ENCODE measurements around the gene DNAJC6. TPM values are rescaled to one million over a fixed set of nuclear protein-coding genes. Genes with fewer than 3 reads are reported as not detected.
"Not testable (repeated sequence)": the region's sequence is repeated elsewhere in the genome, so short reads cannot be mapped to it uniquely, and the experiment has no call there.

Gene DNAJC6
- total RNA-seq, 2 donors from 2014 or later, result 3.1 to 3.5 TPM

DNA sequence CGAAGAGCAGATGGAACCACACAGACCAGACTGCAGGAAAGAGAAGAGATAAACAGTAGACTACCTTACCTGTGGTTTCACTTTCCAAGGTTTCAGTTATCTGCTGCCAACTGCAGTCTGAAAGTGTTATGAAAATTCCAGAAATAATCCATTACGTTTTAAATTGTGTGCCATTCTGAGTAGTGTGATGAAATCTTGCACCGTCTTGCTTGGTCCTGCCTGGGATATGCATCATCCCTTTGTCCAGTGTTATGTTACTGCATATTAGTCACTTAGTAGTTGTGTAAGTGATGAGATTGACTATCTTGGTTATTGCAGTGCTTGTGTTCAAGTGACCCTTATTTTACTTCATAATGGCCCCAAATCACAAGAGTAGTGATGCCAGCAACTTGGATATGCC, 33.9 kb downstream of the DNAJC6 start:
- intact Hi-C loops (cut with DNase I), result no loop called here
- DNase-seq (ENCODE audit: low spot score), result no peak

DNA sequence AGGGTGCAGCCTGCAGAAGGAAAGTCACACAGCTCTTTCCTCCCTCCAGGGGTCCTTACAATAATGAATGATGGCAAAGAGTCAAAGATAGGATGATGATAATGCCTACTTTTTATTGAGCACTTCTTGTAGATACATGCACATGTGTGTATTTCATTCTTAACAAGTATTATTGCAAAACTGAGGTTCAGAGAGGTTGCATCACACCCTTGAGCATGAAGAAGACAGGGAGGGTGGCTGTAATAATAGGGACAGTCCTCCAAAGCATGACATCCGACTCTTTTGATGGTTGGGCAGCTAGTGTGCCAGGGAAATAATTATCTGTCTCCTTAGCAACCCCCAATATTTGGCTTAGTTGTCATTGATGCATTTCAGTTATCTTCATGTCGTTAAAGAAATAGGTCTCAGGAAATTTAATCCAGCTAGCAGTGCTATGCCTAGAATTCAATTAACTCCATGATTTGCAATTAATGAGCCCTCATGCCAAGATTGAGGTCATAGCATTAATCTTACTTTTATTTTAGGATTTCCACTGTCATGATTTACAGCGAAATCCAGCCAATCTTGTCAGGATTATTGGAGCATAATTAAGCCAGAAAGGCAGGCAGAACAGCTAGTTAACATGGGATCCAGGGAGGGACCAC, 35.0 kb downstream of the DNAJC6 start:
- no peak for DNase-seq (ENCODE audit: low spot score)
- intact Hi-C loops (cut with DNase I), result no loop called here

GRCh38 chr1:65346190-65346589, 36.8 kb downstream of the DNAJC6 start:
- intact Hi-C loops (cut with DNase I), result no loop called here
- DNase-seq (ENCODE audit: low spot score), result no peak

DNA sequence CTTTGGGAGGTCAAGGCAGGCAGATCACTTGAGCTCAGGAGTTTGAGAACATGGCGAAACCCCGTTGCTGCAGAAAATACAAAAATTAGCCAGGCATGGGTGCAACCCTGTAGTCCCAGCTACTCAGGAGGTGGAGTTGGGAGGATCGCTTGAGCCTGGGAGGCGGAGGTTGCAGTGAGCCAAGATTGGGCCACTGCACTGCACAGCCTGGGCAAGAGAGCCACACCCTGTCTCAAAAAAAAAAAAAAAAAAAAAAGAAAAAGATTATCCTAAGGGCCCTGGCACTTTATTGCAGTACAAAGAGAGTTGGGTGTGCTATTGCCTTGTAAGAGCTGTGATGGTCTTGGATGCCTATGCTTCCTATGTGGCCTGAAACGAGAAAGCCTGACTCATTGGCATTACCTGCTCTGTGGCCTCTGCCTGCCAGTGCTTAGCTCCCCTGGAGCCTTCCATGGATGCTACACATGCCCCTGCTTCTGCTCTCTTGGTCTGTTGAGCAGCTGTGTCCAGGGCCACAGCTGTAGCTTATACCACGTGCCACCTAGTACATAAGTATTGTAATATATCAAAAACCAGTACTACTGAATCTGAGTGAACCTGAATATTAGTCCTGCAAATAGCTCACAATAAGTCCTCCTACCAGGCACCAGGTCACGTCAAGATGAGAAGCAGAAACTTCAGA, 45.8 kb downstream of the DNAJC6 start:
- intact Hi-C loops (cut with DNase I), result no loop called here
- no peak for DNase-seq (ENCODE audit: low spot score)

GRCh38 chr1:65357291-65357960, 48.1 kb downstream of the DNAJC6 start:
- intact Hi-C loops (cut with DNase I), result no loop called here
- DNase-seq (ENCODE audit: low spot score), result no peak

DNA sequence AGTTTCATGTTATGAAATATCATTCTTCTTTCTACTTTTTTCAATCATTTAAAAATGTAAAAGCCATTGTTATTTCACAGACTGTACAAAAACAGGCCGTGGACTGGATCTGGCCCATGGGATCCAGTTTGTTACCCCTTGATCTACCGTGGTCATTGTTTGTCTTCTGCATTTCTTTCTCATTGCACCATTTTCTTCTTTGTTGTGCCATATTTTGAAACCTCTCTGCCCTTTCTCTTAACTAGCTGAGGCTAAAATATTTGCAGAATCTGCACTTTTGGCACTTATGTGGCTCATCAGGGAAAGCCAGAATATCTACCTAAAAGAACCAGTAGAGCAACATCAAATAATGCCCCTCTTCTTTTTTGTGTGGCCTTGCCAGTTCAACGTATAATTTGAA, 50.5 kb downstream of the DNAJC6 start:
- DNase-seq (ENCODE audit: low spot score), result no peak
- intact Hi-C loops (cut with DNase I), result loop anchor here in 1 of 2 donors (5.0 to 10.0 kb wide), 2 partner anchors 123 to 125 kb away; no protein-coding TSS in a partner anchor

DNA sequence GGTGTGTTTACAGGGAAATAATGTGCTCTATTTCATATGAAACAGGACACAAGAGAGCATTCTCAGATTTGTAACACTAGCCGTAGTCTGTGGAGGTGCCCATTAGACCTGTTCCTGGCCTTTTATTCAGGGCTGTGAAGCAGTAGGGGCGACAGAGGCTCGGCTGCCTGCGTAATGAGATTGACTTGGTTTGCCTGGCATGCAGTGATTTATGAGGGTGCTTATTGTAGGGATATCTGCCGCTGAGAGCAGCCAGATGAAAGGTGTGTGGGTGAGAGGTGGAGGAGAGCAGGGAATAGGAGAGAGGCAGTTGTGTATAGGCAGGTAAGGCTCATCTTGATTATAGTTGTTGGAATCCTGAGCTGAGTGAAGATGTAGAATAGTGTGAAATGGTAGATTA, 51.3 kb downstream of the DNAJC6 start:
- intact Hi-C loops (cut with DNase I), result loop anchor here in 1 of 2 donors (5.0 to 10.0 kb wide), 2 partner anchors 123 to 124 kb away; no protein-coding TSS in a partner anchor
- no peak for DNase-seq (ENCODE audit: low spot score)

- DNase-seq (ENCODE audit: low spot score), result no peak
- intact Hi-C loops (cut with DNase I), result loop anchor here in 1 of 2 donors (5.0 to 10.0 kb wide), 2 partner anchors 122 to 125 kb away; no protein-coding TSS in a partner anchor
These were observed 53.2 kb downstream of the DNAJC6 start for GRCh38 chr1:65362545-65362944.

DNA sequence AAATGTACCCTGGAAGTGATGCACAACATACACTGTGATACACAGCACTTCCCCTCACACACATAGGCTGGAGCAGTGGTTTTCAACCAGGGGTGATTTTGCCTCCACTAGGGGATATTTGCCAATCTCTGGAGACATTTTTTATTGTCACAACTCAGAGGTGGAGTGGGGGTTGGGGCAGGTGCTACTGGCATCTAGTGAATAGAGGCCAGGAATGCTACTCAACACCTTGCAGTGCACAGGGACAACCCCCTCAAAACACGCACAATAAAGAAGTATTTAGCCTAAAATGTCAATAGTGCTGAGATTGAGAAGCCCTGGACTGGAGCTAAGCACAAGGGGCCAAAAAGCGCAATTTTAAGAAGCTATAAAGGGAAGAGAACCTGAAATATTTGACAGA, 54.1 kb downstream of the DNAJC6 start:
- no peak for DNase-seq (ENCODE audit: low spot score)

GRCh38 chr1:65368403-65368802, 59.1 kb downstream of the DNAJC6 start:
- DNase-seq (ENCODE audit: low spot score), result no peak
- intact Hi-C loops (cut with DNase I), result loop anchor here in 1 of 2 donors (10.0 kb wide), 1 partner anchor 116 kb away; no protein-coding TSS in a partner anchor

More for the DNA sequence above, 54.1 kb downstream of the DNAJC6 start:
- intact Hi-C loops (cut with DNase I), result loop anchor here in 1 of 2 donors (5.0 to 10.0 kb wide), 2 partner anchors 121 to 126 kb away; no protein-coding TSS in a partner anchor

- DNase-seq (ENCODE audit: low spot score), result no peak
- intact Hi-C loops (cut with DNase I), result no loop called here
These were observed 62.2 kb downstream of the DNAJC6 start for GRCh38 chr1:65371544-65371943.

- intact Hi-C loops (cut with DNase I), result no loop called here
These were observed 63.2 kb downstream of the DNAJC6 start for GRCh38 chr1:65372557-65372956.

DNA sequence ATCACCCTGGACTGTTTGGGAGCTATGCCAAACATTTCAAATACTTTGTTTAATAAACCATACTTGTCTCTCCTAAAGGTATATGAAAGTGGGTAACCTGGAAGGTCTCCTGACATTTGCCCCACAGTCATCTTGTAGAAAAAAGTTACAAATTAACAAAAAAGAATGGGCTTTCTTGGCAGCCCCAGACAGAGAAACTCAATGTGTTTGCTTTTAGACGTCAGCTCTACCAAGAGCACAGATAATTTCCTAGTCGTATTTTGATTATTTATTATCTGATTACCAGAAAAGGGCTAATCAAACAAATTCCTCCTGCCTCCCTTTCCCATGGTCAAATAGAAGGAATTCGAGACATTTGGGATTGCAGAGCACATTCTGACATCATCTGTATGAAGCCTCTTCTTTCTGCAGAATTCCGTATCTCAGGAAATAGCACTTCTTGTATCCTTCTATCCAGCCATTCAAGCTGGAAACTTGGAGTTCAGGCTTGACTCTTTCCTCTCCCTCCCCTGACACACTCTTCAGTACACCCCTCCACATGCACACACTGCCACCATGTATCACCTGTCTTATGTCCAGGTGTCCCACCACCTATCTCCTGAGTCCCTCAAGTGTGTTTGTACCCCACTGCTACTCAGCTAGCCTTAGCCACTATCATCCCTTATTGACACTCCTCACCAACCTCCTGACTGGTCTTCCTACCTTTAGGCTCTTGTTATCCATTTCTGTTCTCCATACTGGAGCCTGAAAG, 68.3 kb downstream of the DNAJC6 start:
- no peak for DNase-seq (ENCODE audit: low spot score)

More at GRCh38 chr1:65372557-65372956, 63.2 kb downstream of the DNAJC6 start:
- no peak for DNase-seq (ENCODE audit: low spot score)

GRCh38 chr1:65378247-65378946, 69.1 kb downstream of the DNAJC6 start:
- intact Hi-C loops (cut with DNase I), result no loop called here
- no peak for DNase-seq (ENCODE audit: low spot score)

More for the DNA sequence above, 68.3 kb downstream of the DNAJC6 start:
- intact Hi-C loops (cut with DNase I), result no loop called here

DNA sequence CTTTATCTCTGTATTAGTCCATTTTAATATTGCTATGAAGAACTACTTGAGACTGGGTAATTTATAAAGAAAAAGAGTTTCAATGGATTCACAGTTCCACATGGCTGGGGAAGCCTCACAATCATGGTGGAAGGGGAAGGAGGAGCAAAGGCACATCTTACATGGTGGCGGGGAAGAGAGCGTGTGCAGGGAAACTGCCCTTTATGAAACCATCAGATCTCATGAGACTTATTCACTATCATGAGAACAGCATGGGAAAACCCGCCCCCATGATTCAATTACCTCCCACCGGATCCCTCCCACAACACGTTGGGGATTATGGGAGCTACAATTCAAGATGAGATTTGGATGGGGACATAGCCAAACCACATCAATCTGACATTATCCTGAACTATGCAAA, 75.1 kb downstream of the DNAJC6 start:
- DNase-seq (ENCODE audit: low spot score); intact Hi-C loops (cut with DNase I): not testable (repeated sequence)

- intact Hi-C loops (cut with DNase I), result no loop called here
- DNase-seq (ENCODE audit: low spot score), result no peak
These were observed 77.1 kb downstream of the DNAJC6 start for GRCh38 chr1:65386439-65386838.

DNA sequence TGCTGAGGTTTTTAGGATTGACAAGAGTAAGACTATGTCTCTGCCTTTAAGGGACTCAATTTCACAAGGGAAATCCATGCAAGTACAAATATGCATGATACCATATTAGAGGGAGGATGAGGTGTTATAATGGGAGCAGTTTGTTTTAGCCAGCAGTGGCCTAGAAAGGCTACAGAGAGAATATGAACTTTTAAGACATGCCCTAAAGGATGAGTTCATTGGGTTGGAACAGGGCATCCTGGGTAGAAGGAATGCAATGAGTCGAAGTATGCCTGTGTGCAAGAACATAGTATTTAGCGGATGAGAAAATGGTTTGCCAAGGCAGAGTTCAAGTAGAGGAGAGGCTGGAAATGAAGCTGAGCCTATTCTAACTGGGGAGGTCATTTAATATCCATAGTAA, 78.5 kb downstream of the DNAJC6 start:
- no peak for DNase-seq (ENCODE audit: low spot score)
- intact Hi-C loops (cut with DNase I), result no loop called here

DNA sequence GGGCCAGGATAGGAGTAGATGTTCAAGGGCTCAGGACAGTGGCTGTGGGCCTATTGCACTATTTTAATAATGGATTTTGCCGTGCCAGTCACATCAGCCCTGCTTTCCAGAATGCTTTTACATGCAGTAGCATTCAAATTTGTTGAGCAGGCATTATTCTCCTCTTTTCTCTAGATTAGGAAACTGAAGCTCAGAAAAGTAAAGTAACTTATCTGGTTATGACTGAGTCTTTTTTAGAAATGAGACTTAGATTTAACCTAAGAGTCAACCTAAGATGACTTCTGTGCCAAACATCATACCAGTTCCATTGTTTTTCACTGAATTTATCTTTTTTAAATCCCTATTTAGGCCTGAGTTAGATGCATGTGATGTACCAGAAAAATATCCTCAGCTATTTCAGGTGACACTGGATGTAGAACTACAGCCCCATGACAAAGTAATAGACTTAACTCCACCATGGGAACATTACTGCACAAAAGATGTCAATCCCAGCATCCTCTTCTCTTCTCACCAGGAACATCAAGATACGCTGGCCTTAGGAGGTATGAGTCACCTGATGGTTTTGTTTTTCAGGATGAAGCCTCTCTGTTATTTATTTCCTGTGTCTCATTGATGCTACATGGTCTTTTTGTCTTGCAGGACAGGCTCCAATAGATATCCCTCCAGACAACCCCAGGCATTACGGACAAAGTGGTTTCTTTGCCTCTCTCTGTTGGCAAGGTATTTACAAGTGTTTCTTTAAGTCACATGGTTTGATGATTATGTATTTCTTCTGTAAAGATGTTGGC, 79.8 kb downstream of the DNAJC6 start:
- intact Hi-C loops (cut with DNase I), result no loop called here
- DNase-seq (ENCODE audit: low spot score), result no peak
